Esophagus squamous epithelium (tissue), 4 donors: ENCODE data around the gene MMGT1.

Source experiments
- CTCF ChIP-seq, 6 experiments: fragments of 450-650 bp in 4 of 6; fragments of 200-600 bp in 2 of 6; sonication (generic) in 2 of 6; IDR thresholded peaks; one replicate each; pipeline ENCODE4 v1.5.1; 2016 to 2019; ENCODE audit warnings: antibody characterized with exemption in 6 of 6, mild to moderate bottlenecking in 4 of 6, moderate library complexity in 4 of 6
- POLR2A ChIP-seq, 4 donors: fragments of 450-650 bp; IDR thresholded peaks; one replicate each; pipeline ENCODE4 v1.6.1; 2017; ENCODE audit warnings: antibody characterized with exemption in 4 of 4, mild to moderate bottlenecking in 4 of 4, moderate library complexity in 3 of 4

- no peak for TF ChIP-seq CTCF (IDR thresholded peaks at IDR 0.05)
- no peak for TF ChIP-seq POLR2A (IDR thresholded peaks at IDR 0.05)
Observed at GRCh38 chrX:136015016-136015415, 41.2 kb upstream of the MMGT1 start.
